ENCODE results near the gene ACTR3. TPM values are rescaled to one million over a fixed set of nuclear protein-coding genes. Genes with fewer than 3 reads are reported as not detected.

ACTR3 gene
- total RNA-seq, 1 donor from 2014 or later: 172 TPM

DNA sequence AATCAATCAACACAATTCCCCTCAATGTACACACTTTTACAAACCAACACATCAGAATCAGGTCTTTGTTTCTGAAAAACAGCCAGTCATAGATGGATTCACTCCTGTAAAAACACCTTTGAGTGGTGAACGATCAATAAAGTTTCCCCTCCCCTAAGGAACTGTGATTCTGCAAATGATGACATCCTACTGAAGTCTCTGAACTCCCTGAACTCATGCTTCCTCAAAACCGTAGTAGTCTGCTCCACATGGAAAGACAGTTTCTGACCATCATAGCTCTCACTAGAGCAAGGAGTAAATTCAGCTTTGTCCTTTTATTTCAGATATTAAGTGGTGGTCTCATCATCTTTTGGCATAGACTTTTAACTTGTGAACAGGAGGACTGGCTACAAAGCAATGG, 43.5 kb upstream of the ACTR3 start:
- Mint-ChIP-seq H3K36me3 (ENCODE audit: low read depth) (peaks cover 2% of the 10 kb centered on the region), H3K4me1 (no peaks in the 10 kb centered on the region), H3K9me3 (peaks cover 4% of the 10 kb centered on the region), H3K27me3 (ENCODE audit: low read depth) (no peaks in the 10 kb centered on the region), H3K4me3 (no peak overlapping the region), H3K27ac (ENCODE audit: unreplicated experiment) (no peak overlapping the region)
- TF ChIP-seq, protein P1, sequence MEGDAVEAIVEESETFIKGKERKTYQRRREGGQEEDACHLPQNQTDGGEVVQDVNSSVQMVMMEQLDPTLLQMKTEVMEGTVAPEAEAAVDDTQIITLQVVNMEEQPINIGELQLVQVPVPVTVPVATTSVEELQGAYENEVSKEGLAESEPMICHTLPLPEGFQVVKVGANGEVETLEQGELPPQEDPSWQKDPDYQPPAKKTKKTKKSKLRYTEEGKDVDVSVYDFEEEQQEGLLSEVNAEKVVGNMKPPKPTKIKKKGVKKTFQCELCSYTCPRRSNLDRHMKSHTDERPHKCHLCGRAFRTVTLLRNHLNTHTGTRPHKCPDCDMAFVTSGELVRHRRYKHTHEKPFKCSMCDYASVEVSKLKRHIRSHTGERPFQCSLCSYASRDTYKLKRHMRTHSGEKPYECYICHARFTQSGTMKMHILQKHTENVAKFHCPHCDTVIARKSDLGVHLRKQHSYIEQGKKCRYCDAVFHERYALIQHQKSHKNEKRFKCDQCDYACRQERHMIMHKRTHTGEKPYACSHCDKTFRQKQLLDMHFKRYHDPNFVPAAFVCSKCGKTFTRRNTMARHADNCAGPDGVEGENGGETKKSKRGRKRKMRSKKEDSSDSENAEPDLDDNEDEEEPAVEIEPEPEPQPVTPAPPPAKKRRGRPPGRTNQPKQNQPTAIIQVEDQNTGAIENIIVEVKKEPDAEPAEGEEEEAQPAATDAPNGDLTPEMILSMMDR (conservative IDR thresholded peaks at IDR 0.05): no peak
- no peak for DNase-seq (ENCODE audit: low read depth, low spot score)

DNA sequence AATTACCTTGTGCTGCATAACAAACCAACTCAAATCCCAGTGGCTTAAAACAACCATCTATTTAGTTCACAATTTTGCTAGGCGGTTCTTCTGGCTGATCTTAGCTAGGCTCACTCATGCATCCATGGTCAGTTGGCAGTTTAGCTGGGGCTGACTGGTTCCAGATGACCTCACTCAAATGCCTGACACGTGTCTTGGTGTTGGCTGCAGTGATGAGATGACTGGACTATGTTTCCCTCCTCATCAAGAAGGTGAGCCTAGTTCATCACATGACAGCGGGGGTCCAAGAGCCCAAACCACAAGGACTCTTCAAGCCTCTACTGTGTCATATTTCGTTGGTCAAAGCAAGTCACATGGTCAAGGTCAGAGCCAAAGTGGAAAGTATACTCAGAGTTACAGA, 42.7 kb upstream of the ACTR3 start:
- Mint-ChIP-seq H3K36me3 (ENCODE audit: low read depth) (peaks cover 2% of the 10 kb centered on the region), H3K27me3 (ENCODE audit: low read depth) (no peaks in the 10 kb centered on the region), H3K4me1 (no peaks in the 10 kb centered on the region), H3K4me3 (no peak overlapping the region), H3K9me3 (peaks cover 4% of the 10 kb centered on the region), H3K27ac (ENCODE audit: unreplicated experiment) (no peak overlapping the region)
- TF ChIP-seq, protein P1 (conservative IDR thresholded peaks at IDR 0.05): no peak
- DNase-seq (ENCODE audit: low read depth, low spot score): no peak

DNA sequence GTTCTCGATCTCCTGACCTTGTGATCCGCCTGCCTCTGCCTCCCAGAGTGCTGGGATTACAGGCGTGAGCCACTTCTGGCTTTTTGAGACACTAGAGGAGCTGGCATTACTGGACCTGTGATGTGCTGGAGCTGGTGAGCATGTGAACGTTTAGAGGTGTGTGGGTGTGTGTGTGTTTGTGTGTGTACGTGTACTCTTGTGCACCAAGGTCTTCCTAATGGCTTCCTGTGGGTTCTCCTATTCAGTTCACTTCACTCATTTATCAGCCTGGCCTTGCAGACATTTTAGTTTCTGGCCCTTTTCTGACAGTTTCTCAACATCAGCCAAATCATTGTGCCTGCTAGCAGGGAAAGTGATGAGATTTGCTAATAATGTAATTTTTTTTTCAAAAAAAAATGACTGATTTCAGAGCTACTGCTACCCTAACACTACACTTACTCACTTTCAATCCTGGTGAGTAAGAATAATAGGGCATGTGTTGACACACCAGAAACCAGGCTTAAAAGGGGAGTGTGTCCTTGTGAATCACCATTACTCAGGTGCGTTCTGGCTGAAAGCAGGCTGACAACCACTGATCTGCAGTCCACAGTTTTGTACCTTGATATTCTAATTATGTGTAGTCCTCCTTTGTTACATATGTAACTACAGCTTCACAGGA, 41.0 kb upstream of the ACTR3 start:
- Mint-ChIP-seq H3K4me3 (no peak overlapping the region), H3K9me3 (peaks cover 4% of the 10 kb centered on the region), H3K4me1 (no peaks in the 10 kb centered on the region), H3K36me3 (ENCODE audit: low read depth) (peaks cover 2% of the 10 kb centered on the region), H3K27ac (ENCODE audit: unreplicated experiment) (peak overlapping the region; percentile 63), H3K27me3 (ENCODE audit: low read depth) (no peaks in the 10 kb centered on the region)
- TF ChIP-seq, protein P1 (conservative IDR thresholded peaks at IDR 0.05): no peak
- no peak for DNase-seq (ENCODE audit: low read depth, low spot score)

- Mint-ChIP-seq H3K36me3 (ENCODE audit: low read depth) (no peaks in the 10 kb centered on the region), H3K4me1 (no peaks in the 10 kb centered on the region), H3K4me3 (no peak overlapping the region), H3K27me3 (ENCODE audit: low read depth) (no peaks in the 10 kb centered on the region), H3K27ac (ENCODE audit: unreplicated experiment) (no peak overlapping the region), H3K9me3 (peaks cover 4% of the 10 kb centered on the region)
- TF ChIP-seq, protein P1 (conservative IDR thresholded peaks at IDR 0.05): no peak
- no peak for DNase-seq (ENCODE audit: low read depth, low spot score)
These were observed 39.2 kb upstream of the ACTR3 start for GRCh38 chr2:113850687-113851086.

- no peaks in the 10 kb centered on the region for H3K9me3 Mint-ChIP-seq
- no peak overlapping the region for H3K4me3 Mint-ChIP-seq
- H3K27ac Mint-ChIP-seq (ENCODE audit: unreplicated experiment): no peak overlapping the region
- DNase-seq (ENCODE audit: low read depth, low spot score): no peak
- H3K4me1 Mint-ChIP-seq: no peaks in the 10 kb centered on the region
- TF ChIP-seq, protein P1 (conservative IDR thresholded peaks at IDR 0.05): no peak
- no peaks in the 10 kb centered on the region for H3K36me3 Mint-ChIP-seq (ENCODE audit: low read depth)
- no peaks in the 10 kb centered on the region for H3K27me3 Mint-ChIP-seq (ENCODE audit: low read depth)
These were observed 38.2 kb upstream of the ACTR3 start for GRCh38 chr2:113851640-113852039.

All from neural crest cell (in vitro differentiated cells).